T-helper 2 cell treated with Interferon-gamma antibody and Interleukin-4, amounts not matched to agents 100 ng/mL and 5 ng/mL, for 36 hours (primary cell): ENCODE measurements around the gene VAPA. TPM values are rescaled to one million over a fixed set of nuclear protein-coding genes. Genes with fewer than 3 reads are reported as not detected.
"Not testable (repeated sequence)": the region's sequence is repeated elsewhere in the genome, so short reads cannot be mapped to it uniquely, and the experiment has no call there.

Source experiments
- intact Hi-C: fragments of 100-400 bp; cut with micrococcal nuclease; formaldehyde crosslinking; loops from one replicate; pipeline ENCODE4 v1.15.1; 2023
- total RNA-seq: library from RNA; stranded (reverse); gene quantifications from 2 replicates; pipeline ENCODE4 v1.2.3, GENCODE V29; 2022

Gene VAPA
- total RNA-seq, 1 donor from 2014 or later: 168 TPM

DNA sequence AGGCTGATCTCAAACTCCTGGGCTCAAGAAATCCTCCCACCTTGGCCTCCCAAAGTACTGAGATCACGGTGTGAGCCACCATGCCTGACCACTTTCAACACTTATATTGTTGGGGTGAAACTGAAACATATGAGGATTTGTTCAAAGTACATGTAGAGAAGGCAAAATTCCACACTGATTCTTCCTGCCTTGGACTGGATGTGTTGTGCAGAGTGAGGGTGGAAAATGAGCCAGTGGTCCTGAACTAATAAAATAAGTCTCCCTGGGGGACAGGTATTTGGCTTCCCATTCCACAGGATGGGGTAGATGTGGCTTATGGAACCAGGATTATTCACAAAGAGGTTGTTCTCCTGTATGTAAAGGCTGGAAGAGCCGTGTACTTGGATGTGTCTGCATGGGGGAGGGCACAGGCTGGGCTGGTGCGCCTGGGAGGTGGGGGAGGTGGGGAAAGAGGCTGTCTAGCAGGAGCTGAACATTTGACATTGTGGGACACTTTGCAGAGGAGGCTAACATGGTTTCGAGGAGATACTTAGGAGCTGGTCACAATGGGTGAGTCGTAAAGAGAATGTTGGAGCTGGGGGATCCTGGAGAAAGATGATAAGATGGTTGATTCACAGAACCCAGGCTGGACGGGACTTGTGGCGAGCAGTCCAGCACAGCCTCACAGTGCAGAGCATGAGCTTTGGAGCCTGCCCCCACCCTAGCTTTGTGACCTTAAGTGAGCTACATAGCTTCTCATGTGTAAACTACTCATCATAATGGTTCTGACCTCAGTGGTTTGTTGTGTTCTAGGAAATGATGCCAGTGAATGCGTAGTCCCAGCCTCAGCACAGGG lies 28.4 kb upstream of the VAPA start, which contains the start of gene TXNDC2:
Gene TXNDC2, plus strand, starts transcription at position 804 of the 835 bp plus-strand sequence. CDS start 708 bp downstream, outside the sequence.
- intact Hi-C loops: no loop called here

DNA sequence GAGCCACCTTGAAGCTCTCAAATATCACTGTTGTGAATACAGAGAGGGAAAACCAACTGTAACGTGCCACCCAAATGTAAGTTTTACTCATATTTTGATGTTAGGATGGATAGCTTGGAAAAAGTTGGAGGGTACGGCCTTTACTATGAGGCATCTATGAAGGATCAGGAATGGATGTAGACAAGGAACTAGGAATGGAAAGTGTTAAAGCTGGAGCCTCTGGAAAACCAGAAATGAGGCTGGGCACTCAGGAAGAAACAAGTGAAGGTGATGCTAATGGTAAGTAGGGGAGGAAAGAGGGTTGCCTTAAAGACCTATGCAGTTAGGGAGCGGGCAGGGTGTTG lies 27.8 kb upstream of the VAPA start:
- intact Hi-C loops: no loop called here

DNA sequence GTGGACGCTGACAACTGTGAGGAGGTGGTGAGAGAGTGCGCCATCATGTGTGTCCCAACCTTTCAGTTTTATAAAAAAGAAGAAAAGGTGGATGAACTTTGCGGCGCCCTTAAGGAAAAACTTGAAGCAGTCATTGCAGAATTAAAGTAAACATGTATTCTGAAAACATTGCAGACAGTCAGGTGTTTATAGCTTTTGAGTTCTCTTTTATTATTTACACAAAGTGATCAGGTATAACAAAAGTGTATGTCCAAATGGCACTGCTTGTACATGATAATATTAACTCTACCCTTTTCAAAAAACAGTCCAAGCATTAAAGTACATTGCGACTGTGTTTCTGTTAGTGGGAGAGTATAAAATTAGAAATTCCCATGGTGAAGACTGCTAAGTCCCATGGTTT lies 25.8 kb upstream of the VAPA start:
- intact Hi-C loops: no loop called here

DNA sequence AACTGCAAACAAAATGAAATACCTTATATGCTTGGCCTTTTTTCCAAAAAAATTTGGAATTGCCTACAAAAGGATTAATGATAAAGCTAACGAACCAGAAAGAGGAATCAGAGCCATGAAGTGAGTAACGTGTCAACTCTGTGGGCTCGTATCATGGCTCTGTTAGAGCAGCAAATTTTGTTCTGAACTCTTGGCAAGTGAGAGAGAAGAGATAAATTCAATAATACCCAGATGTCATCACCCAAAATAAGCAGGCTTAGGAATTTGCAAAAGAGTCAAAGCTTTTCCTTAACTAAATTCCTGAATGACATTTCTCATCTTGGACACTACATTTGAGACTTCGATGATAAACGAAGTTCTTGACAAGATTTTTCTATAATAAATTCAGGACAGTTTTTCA lies 23.6 kb upstream of the VAPA start:
- intact Hi-C loops: no loop called here

DNA sequence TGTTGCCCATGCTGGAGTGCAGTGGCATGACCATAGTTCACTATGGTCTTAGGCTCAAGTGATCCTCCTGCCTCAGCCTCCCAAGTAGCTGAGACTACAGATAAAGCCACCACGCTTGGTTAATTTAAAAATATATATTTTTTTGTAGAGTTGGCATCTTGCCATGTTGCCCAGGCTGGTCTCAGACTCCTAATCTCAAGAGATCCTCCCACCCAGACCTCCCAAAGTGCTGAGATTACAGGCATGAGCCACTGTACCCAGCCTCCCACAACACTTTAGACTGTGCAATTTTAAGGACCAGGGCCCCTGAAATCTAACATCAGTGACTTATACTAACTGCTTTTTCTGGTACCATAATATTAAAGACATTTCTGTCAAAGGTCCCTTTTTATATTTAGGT lies 22.9 kb upstream of the VAPA start:
- intact Hi-C loops: no loop called here

DNA sequence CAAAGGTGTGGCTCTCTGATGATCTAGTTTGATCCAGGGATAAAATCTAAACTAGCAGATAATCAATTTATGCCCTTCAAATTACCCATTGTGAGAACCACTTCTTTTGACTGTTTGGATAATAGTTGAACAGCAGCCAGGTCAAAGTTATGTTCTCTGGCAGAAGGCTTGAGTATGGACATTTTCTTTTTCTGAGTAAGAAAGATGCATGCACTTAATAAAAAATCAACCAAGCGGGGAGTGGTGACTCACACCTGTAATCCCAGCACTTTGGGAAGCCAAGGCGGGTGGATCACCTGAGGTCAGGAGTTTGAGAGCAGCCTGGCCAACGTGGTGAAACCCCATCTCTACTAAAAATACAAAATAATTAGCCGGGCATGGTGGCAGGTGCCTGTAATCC lies 22.3 kb upstream of the VAPA start:
- intact Hi-C loops: not testable (repeated sequence)

DNA sequence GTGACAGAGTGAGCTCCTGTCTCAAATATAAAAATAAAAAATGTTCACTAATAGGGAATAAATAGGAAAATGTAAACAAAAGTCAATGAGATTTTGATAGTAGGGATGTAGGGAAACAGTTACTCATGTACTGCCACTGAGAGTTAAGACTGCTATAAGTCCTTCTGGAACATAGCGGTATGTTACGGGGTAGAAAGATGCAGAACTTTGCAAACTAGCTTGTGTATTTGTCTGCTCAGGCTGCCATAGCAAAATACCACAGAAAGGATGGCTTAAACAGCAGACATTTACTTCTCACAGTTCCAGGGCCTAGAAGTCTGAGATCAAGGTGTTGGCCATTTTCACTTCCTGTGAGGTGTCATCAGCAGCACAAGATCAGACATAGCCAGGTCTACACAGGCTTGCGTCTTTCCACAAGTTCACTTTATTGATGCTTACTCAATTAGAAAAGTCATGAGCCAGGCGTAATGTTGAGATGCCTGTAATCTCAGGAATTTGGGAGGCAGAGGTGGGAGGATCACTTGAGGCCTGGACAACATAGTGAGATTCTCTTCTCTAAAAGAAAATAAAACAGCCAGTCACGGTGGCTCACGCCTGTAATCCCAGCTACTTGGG lies 19.3 kb upstream of the VAPA start:
- intact Hi-C loops: no loop called here

DNA sequence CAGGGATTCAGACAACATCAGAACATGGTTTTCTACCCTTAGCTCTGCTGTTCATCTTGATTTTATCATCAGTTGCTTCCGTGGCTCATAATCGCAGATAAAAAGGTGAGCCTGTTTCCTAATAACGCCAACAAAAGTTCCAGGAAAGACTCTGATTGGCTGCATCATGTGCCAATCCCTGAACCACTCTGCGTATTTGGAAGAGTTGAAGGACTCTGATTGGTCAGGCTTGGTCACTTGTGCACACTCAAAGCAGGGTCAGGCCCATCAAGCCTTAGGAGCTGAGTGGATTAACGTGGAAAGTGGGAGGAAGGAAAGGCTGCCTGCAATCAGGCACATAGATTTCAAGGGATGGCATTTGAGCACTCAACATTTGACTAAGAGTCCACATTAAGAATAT lies 16.7 kb upstream of the VAPA start:
- intact Hi-C loops: no loop called here

DNA sequence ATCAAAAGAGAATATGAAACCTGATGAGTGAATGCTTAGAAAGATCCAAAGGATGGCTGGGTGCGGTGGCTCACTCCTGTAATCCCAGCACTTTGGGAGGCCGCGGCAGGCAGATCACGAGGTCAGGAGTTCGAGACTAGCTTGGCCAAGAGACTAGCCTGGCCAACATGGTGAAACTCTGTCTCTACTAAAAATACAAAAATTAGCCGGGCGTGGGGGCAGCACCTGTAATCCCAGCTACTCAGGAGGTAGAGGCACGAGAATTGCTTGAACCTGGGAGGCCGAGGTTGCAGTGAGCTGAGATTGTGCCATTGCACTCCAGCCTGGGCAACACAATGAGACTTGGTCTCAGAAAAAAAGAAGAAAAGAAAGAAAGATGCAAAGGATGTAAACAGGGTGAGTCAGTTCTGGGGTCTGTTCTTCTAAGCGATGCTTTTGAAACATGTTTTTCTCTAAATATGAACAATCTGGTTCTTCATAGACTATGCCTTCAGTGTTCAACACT lies 16.0 kb upstream of the VAPA start:
- intact Hi-C loops: not testable (repeated sequence)

DNA sequence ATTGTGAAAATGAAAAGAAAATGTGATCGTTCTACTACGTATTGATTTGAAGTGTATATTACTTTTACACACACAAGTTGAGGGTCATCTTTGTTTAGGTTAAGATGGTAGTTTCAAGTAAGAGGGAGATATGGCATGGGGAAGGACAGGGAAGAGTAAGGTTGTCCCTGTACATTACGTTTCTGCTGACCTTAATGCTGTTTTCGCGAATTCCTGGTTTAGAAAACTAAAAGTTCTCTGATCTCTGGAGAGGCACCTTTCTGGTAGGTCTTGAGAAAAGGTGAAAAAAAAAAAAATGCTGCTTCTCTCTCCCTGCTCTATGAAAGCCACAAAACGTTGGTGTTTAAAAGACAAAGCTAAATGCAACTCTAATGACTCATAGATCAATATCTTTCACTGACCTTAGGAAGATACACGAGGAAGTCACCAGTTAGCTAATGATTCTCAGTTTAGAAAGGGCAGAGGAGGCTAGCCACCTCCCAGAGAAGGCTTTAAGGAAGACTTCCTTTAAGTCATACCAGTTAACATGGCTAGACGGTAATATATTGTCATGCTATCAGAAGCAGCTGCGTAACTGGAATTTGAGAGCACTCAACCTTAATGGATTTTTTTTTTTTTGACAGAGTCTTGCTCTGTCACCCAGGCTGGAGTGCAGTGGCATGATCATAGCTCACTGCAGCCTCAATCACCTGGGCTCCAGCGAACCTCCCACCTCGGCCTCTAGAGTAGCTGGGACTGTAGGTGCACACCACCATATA lies 14.8 kb upstream of the VAPA start:
- intact Hi-C loops: no loop called here

DNA sequence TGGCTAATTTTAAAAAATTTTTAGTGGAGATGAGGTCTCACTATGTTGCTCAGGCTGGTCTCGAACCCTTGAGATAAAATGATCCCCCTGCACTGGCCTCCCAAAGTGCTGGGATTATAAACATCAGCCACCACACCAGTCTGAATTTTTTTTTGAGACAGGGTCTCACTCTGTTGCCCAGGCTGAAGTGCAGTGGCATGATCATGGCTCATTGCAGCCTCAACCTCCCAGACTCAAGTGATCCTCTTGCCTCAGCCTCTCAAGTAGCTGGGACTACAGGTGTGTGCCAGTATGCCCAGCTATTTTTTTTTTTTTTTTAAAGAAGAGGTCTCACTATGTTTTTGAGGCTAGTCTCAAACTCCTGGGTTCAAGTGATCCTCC lies 14.3 kb upstream of the VAPA start:
- intact Hi-C loops: not testable (repeated sequence)

DNA sequence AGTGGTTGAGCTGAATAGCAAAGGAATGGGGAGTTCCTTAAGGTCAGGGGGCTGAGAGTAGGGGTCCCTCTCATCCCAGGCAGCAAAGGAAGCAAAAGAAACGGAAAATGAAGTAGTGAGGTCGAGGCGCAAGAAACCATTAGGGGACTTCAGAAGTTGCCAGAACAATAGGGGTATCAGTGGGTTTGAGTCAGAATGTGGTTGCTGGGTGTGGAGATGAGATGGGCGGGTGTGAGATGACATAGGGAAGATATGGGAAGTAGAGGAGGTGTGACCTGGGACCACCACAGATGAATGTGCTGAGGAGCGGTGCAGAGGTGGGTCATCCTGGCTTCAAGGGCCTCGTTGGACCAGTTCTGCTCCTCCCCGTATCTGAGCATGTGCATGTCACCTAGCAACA lies 13.1 kb upstream of the VAPA start:
- intact Hi-C loops: no loop called here

DNA sequence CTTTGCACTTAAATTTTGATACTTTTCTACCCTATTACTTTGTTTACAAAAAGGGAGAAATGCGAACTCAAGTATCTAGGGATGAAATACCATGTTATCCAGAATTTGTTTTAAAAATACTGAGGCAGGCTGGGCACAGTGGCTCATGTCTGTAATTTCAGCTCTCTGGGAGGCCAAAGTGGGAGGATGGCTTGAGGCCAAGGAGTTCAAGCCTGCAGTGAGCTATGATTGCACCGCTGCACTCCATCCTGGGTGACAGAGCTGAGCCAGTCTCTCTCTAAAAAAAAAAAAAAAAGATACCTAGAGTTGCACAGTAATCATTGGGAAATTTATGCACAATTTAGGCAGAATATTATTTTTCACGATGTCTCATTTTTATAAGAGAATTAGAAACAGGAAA lies 12.4 kb upstream of the VAPA start:
- intact Hi-C loops: no loop called here

DNA sequence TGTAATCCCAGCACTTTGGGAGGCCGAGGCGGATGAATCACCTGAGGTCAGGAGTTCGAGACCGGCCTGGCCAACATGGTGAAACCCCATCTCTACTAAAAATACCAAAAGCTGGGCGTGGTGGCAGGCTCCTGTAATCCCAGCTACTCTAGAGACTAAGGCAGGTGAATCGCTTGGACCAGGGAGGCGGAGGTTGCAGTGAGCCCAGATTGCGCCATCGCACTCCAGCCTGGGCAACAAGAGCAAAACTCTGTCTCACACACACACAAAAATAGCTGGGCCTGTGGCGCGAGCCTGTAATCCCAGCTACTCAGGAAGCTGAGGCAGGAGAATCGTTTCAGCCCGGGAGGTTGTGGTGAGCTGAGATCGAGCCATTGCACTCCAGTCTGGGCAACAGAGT lies 11.6 kb upstream of the VAPA start:
- intact Hi-C loops: not testable (repeated sequence)

DNA sequence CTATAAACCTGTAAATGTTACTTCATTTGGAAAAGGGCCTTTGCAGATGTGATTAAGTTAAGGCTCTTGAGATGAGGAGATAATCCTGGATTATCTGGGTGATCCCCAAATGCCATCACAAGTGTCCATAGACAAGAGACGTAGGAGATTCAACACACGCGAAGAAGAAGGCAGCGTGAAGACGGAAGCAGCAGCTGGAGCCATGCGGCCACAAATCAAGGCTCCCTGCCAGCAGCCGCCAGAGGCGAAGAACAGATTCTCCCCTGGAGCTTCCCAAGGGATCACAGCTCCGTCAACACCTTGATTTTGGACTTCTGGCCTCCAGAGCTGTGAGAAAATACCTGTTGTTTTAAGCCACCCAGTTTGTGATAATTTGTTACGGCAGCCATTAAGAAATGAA lies 11.0 kb upstream of the VAPA start:
- intact Hi-C loops: no loop called here

DNA sequence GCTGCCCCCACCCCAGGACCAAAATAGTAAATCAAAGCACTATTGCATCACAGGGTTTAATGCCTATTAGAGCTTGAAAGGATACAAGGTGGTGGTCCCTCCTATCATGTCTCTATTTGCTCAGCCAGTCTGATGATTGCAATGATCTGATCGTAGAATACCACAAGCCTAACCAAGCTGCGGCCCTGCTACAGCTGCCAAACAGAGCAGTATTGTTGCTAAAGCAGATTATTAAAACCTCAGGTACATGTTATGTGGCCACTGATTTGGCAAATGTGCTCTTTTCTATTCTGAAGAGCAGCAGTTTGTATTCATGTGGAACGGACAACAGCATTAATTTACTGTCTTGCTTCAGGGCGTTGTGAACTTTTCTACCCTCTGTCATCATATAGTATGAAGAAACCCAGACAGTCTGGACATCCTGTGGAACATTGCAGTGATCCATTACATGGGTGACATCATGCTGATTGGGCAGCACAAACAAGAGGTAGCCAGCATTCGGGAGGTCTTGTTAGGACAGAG lies 8.4 kb upstream of the VAPA start:
- intact Hi-C loops: no loop called here

DNA sequence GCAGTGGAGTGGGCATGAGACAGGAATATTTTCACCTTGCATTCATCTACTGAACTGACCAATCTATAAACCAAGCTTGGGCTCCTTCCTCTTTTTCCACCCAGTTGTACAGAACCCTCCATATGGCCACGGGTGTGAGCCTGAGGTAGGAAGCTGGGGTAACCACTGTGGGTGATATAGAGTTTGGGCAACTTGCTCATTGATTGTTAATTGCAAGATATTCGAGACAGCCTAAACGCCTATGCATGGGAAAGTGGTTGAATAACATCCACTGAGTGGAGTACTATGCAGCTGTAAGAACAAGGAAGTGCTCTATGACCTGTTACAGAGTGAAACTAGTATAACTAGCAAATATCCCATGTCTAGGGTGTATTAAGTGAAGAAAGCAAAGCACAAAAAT lies 7.3 kb upstream of the VAPA start:
- intact Hi-C loops: no loop called here

DNA sequence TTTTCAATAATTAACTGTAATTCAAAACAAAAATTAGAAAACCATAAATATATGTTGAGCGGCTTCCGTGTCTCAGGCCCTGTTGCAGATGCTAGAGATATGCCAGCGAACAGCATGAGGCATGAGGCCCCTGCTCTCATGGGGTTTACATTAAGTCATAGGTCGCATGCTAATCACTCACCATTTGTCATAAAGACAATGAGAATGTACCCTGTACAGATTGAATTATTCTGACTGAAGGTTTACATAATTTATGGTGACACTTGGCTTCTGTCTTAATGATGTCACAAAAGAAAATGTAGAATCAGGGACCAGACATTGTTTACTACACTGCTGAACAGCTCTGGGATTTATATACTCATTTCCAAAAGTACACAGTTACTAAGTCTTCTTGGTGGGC lies 5.9 kb upstream of the VAPA start:
- intact Hi-C loops: no loop called here

DNA sequence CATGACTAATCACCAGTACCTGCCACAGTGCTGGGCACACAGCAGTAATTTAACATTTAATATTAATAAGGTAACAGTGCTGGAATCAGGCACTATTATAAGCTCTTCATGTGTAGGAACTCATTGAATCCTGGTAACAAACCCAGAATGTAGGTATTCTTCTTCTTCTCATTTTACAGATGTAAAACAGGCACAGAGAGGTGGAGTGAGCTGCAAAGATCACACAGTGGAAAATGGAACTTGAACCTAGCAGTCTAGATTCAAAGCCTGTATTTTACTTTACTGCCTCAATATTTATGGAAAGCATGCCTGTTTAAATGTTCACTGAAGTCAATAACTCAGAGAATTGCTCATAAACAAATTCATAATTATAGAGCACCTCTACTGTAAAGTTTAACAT lies 3.7 kb upstream of the VAPA start:
- intact Hi-C loops: loop anchor here (5.0 kb wide), 2 partner anchors 37 to 1203 kb away; partner anchors contain the start of gene MTCL1

DNA sequence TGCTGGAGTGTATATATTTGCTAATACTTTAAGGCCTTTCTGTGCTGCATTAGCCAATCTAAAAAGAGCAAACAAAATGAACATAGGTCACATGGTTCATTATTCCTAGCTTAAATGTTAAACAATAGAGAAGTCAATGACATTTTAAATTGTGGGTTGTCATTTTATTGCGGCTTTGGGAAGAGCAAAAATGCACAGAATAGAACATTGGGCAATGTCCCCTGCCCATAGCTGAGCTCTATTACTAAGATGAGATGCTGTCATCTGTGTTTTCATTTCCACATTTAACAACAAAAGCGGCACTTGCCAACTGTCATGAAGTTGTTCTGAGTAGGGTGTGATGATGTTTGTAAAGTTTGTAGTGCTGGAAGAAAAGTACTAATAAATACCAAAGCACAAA lies 3.2 kb upstream of the VAPA start:
- intact Hi-C loops: loop anchor here (5.0 kb wide), 2 partner anchors 37 to 1203 kb away; partner anchors contain the start of gene MTCL1

DNA sequence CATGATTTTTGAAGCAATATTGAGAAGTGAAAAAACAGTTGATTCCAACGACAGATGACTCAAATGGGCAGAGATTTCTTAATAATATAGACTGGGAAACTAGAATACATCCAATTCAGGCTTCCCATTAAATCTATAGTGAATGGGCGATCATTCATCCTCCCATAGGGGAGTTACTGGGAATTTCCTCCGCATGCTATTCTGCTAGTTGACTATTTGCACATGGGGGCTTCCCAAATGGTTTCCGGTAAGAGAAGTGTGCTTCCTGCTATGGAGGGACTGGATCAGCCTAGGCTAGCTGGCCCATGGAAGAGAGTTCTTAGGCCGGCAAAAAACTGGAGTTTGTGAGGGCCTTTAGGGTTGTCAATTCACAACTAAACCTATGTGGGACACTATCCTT lies 2.6 kb upstream of the VAPA start:
- intact Hi-C loops: loop anchor here (5.0 kb wide), 2 partner anchors 36 to 1204 kb away; partner anchors contain the start of gene MTCL1

DNA sequence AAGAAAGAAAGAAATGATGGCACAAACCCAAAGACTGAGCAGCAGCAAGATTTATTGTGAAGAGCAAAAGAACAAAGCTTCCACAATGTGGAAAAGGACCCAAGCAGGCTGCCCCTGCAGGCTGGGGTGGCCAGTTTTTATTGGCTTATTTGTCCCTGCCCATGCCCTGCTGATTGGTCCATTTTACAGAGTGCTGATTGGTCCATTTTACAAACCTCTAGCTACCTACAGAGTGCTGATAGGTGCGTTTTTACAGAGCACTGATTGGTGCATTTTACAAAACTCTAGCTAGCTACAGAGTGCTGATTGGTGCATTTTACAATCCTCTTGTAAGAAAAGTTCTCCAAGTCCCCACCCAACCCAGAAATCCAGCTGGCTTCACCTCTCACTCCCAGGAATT lies 1.5 kb upstream of the VAPA start:
- intact Hi-C loops: loop anchor here (5.0 kb wide), 2 partner anchors 35 to 1205 kb away; partner anchors contain the start of gene MTCL1
